Vagina (tissue), 2 donors: ENCODE measurements around the gene ZNF630.

Source experiments
- CTCF ChIP-seq, 3 experiments: fragments of 450-650 bp in 2 of 3; fragments of 200-600 bp in 1 of 3; sonication (generic) in 1 of 3; IDR thresholded peaks; one replicate each; pipeline ENCODE4 v1.5.1; 2017 to 2019; ENCODE audit warnings: antibody characterized with exemption in 3 of 3, mild to moderate bottlenecking in 2 of 3, moderate library complexity in 2 of 3
- POLR2A ChIP-seq, 2 donors: fragments of 450-650 bp; IDR thresholded peaks; one replicate each; pipeline ENCODE4 v1.6.1; 2017; ENCODE audit warnings: antibody characterized with exemption in 2 of 2, mild to moderate bottlenecking in 2 of 2, moderate library complexity in 2 of 2

- TF ChIP-seq CTCF (IDR thresholded peaks at IDR 0.05) (no peak), POLR2A (IDR thresholded peaks at IDR 0.05) (no peak)
Observed at GRCh38 chrX:48030237-48030636, 41.2 kb downstream of the ZNF630 start.
